Bronchial epithelial cell (primary cell): Measurements from ENCODE around the gene A3GALT2. TPM values are rescaled to one million over a fixed set of nuclear protein-coding genes. Genes with fewer than 3 reads are reported as not detected.

ENCODE experiments used
- DNase-seq: peaks from one replicate; pipeline ENCODE4 v3.0.0-alpha.2; 2010; ENCODE audit warnings: low read depth
- FAIRE-seq: peaks from 2 replicates; lab custom pipeline; 2011; peaks lifted over from hg19 to GRCh38; lab: Jason Lieb, UNC
- H3K27me3 ChIP-seq: 2 replicates; pipeline ENCODE4 v1.5.1; 2011; ENCODE audit warnings: low read length; ENCODE audit not compliant: control insufficient read depth, insufficient read depth
- H3K36me3 ChIP-seq: 2 replicates; pipeline ENCODE4 v1.5.1; 2011; ENCODE audit warnings: low read length; ENCODE audit not compliant: control insufficient read depth, insufficient read depth
- H3K4me3 ChIP-seq: 2 replicates; pipeline ENCODE4 v1.5.1; 2011; ENCODE audit warnings: mild to moderate bottlenecking, low read depth, low read length, control low read depth
- CTCF ChIP-seq: IDR thresholded peaks from 2 replicates; pipeline ENCODE4 v1.5.1; 2011; ENCODE audit warnings: mild to moderate bottlenecking, moderate library complexity, low read length, control low read depth, inconsistent platforms; ENCODE audit not compliant: insufficient read depth, severe bottlenecking
- total RNA-seq: library from RNA; depleted of rRNA; stranded (reverse); fragments of >200 nt; gene quantifications from 2 replicates; pipeline ENCODE4 v1.2.1, GENCODE V29; 2014

A3GALT2 gene
- total RNA-seq, 1 donor from 2014 or later: not detected

- H3K4me3 ChIP-seq: no peak overlapping the region
- no peaks in the 10 kb centered on the region for H3K27me3 ChIP-seq
- H3K36me3 ChIP-seq: peaks cover 5% of the 10 kb centered on the region
- FAIRE-seq (no peak), DNase-seq (no peak)
- TF ChIP-seq CTCF: no peak
Observed at GRCh38 chr1:33268457-33268856, 52.4 kb downstream of the A3GALT2 start.

- TF ChIP-seq CTCF: no peak
- Histone ChIP-seq H3K36me3 (peaks cover 5% of the 10 kb centered on the region), H3K27me3 (no peaks in the 10 kb centered on the region), H3K4me3 (no peak overlapping the region)
- DNase-seq: peak; percentile 74
- no peak for FAIRE-seq
Observed at GRCh38 chr1:33267468-33268205, 53.3 kb downstream of the A3GALT2 start.

GRCh38 chr1:33266766-33267165 lies 54.1 kb downstream of the A3GALT2 start:
- H3K36me3 ChIP-seq: peaks cover 1% of the 10 kb centered on the region
- TF ChIP-seq CTCF: no peak
- no peak overlapping the region for H3K4me3 ChIP-seq
- FAIRE-seq: no peak
- H3K27me3 ChIP-seq: no peaks in the 10 kb centered on the region
- no peak for DNase-seq

- H3K36me3 ChIP-seq: peaks cover 1% of the 10 kb centered on the region
- no peak overlapping the region for H3K4me3 ChIP-seq
- FAIRE-seq: no peak
- no peaks in the 10 kb centered on the region for H3K27me3 ChIP-seq
- DNase-seq: no peak
- no peak for TF ChIP-seq CTCF
Observed at GRCh38 chr1:33265780-33266605, 54.9 kb downstream of the A3GALT2 start.

GRCh38 chr1:33263890-33264504 lies 56.9 kb downstream of the A3GALT2 start:
- Histone ChIP-seq H3K36me3 (no peaks in the 10 kb centered on the region), H3K4me3 (no peak overlapping the region), H3K27me3 (no peaks in the 10 kb centered on the region)
- no peak for TF ChIP-seq CTCF
- DNase-seq (no peak), FAIRE-seq (no peak)
